Stimulated activated memory B cell treated with anti-CD40 and anti-IgM and Interleukin-4, amounts not matched to agents 10 μg/mL and 1 μg/mL and 100 μg/mL, for 72 hours (primary cell): Measurements from ENCODE around the gene BHLHA9.

Source experiments
- ATAC-seq: fragments of 150-1000 bp; cut with Tn5 transposase; 2 replicates; pipeline ENCODE4 v1.10.0; 2021
- H3K27ac Mint-ChIP-seq: one replicate; pipeline ENCODE4 v1.8.0; 2022; ENCODE audit warnings: mild to moderate bottlenecking, mixed read lengths
- H3K27me3 Mint-ChIP-seq: one replicate; pipeline ENCODE4 v1.8.0; 2022; ENCODE audit warnings: mixed read lengths
- H3K36me3 Mint-ChIP-seq: one replicate; pipeline ENCODE4 v1.8.0; 2022; ENCODE audit warnings: mixed read lengths
- H3K4me1 Mint-ChIP-seq: one replicate; pipeline ENCODE4 v1.8.0; 2022; ENCODE audit warnings: mixed read lengths
- H3K4me3 Mint-ChIP-seq: one replicate; pipeline ENCODE4 v1.8.0; 2022; ENCODE audit warnings: mild to moderate bottlenecking, moderate library complexity, mixed read lengths
- H3K9me3 Mint-ChIP-seq: one replicate; pipeline ENCODE4 v1.8.0; 2022; ENCODE audit warnings: mixed read lengths

The BHLHA9 gene

GRCh38 chr17:1270210-1271029, at the start of gene BHLHA9:
Gene BHLHA9 (plus strand): TSS chr17:1270444. CDS start chr17:1270564, 120 bp downstream.
- peaks cover 28% of the 10 kb centered on the region for H3K4me1 Mint-ChIP-seq
- ATAC-seq, result no peak

GRCh38 chr17:1221209-1221608, 49.0 kb upstream of the BHLHA9 start:
- H3K4me3 Mint-ChIP-seq, result no peak overlapping the region
- H3K36me3 Mint-ChIP-seq, result peaks cover 22% of the 10 kb centered on the region
- peaks cover 44% of the 10 kb centered on the region for H3K4me1 Mint-ChIP-seq
- H3K27ac Mint-ChIP-seq, result no peak overlapping the region
- no peaks in the 10 kb centered on the region for H3K9me3 Mint-ChIP-seq
- no peak for ATAC-seq
- no peaks in the 10 kb centered on the region for H3K27me3 Mint-ChIP-seq

More at GRCh38 chr17:1270210-1271029, at the start of gene BHLHA9:
- Mint-ChIP-seq H3K36me3 (no peaks in the 10 kb centered on the region), H3K27ac (no peak within 1 kb of the TSS), H3K4me3 (peak within 1 kb of the TSS; percentile 26), H3K9me3 (no peaks in the 10 kb centered on the region), H3K27me3 (peaks cover 17% of the 10 kb centered on the region)

- Mint-ChIP-seq H3K27ac (no peak overlapping the region), H3K4me1 (peaks cover 42% of the 10 kb centered on the region), H3K4me3 (no peak overlapping the region), H3K36me3 (peaks cover 25% of the 10 kb centered on the region), H3K9me3 (no peaks in the 10 kb centered on the region), H3K27me3 (no peaks in the 10 kb centered on the region)
- no peak for ATAC-seq
Observed at GRCh38 chr17:1222321-1222720, 47.9 kb upstream of the BHLHA9 start.

- no peaks in the 10 kb centered on the region for H3K27me3 Mint-ChIP-seq
- peaks cover 25% of the 10 kb centered on the region for H3K36me3 Mint-ChIP-seq
- H3K4me3 Mint-ChIP-seq, result no peak overlapping the region
- peaks cover 51% of the 10 kb centered on the region for H3K4me1 Mint-ChIP-seq
- no peak overlapping the region for H3K27ac Mint-ChIP-seq
- no peaks in the 10 kb centered on the region for H3K9me3 Mint-ChIP-seq
- ATAC-seq, result no peak
Observed at GRCh38 chr17:1223662-1224061, 46.6 kb upstream of the BHLHA9 start.

- Mint-ChIP-seq H3K4me1 (peaks cover 45% of the 10 kb centered on the region), H3K36me3 (peaks cover 25% of the 10 kb centered on the region), H3K27ac (no peak overlapping the region), H3K9me3 (no peaks in the 10 kb centered on the region), H3K27me3 (no peaks in the 10 kb centered on the region), H3K4me3 (no peak overlapping the region)
- ATAC-seq, result no peak
Observed at GRCh38 chr17:1224330-1224729, 45.9 kb upstream of the BHLHA9 start.

GRCh38 chr17:1226308-1226707, 43.9 kb upstream of the BHLHA9 start:
- H3K27ac Mint-ChIP-seq, result no peak overlapping the region
- H3K4me3 Mint-ChIP-seq, result no peak overlapping the region
- peaks cover 22% of the 10 kb centered on the region for H3K36me3 Mint-ChIP-seq
- peaks cover 9% of the 10 kb centered on the region for H3K27me3 Mint-ChIP-seq
- peaks cover 52% of the 10 kb centered on the region for H3K4me1 Mint-ChIP-seq
- no peaks in the 10 kb centered on the region for H3K9me3 Mint-ChIP-seq
- no peak for ATAC-seq

- Mint-ChIP-seq H3K27me3 (peaks cover 19% of the 10 kb centered on the region), H3K27ac (peak overlapping the region; percentile 82), H3K4me3 (peak overlapping the region; percentile 94)
Observed at GRCh38 chr17:1227365-1227764, 42.9 kb upstream of the BHLHA9 start.

GRCh38 chr17:1227917-1228780, 42.1 kb upstream of the BHLHA9 start:
- Mint-ChIP-seq H3K27ac (peak overlapping the region; percentile 82), H3K4me3 (peak overlapping the region; percentile 94), H3K36me3 (peaks cover 12% of the 10 kb centered on the region), H3K4me1 (peaks cover 53% of the 10 kb centered on the region), H3K27me3 (peaks cover 22% of the 10 kb centered on the region), H3K9me3 (no peaks in the 10 kb centered on the region)
- peak; percentile 78 for ATAC-seq

More at GRCh38 chr17:1227365-1227764, 42.9 kb upstream of the BHLHA9 start:
- Mint-ChIP-seq H3K36me3 (peaks cover 16% of the 10 kb centered on the region), H3K4me1 (peaks cover 54% of the 10 kb centered on the region), H3K9me3 (no peaks in the 10 kb centered on the region)
- ATAC-seq, result no peak

GRCh38 chr17:1228781-1229348, 41.4 kb upstream of the BHLHA9 start:
- peak; percentile 60 for ATAC-seq
- Mint-ChIP-seq H3K4me1 (peaks cover 46% of the 10 kb centered on the region), H3K27ac (peak overlapping the region; percentile 82), H3K9me3 (no peaks in the 10 kb centered on the region), H3K4me3 (peak overlapping the region; percentile 94), H3K36me3 (peaks cover 5% of the 10 kb centered on the region), H3K27me3 (peaks cover 22% of the 10 kb centered on the region)

- peak; percentile 74 for ATAC-seq
- peaks cover 5% of the 10 kb centered on the region for H3K36me3 Mint-ChIP-seq
- peaks cover 22% of the 10 kb centered on the region for H3K27me3 Mint-ChIP-seq
- H3K9me3 Mint-ChIP-seq, result no peaks in the 10 kb centered on the region
- peak overlapping the region; percentile 82 for H3K4me3 Mint-ChIP-seq
- peaks cover 44% of the 10 kb centered on the region for H3K4me1 Mint-ChIP-seq
- H3K27ac Mint-ChIP-seq, result peak overlapping the region; percentile 91
Observed at GRCh38 chr17:1229349-1229899, 40.8 kb upstream of the BHLHA9 start.

GRCh38 chr17:1229900-1230501, 40.2 kb upstream of the BHLHA9 start:
- peaks cover 5% of the 10 kb centered on the region for H3K36me3 Mint-ChIP-seq
- peak overlapping the region; percentile 91 for H3K27ac Mint-ChIP-seq
- peaks cover 22% of the 10 kb centered on the region for H3K27me3 Mint-ChIP-seq
- H3K9me3 Mint-ChIP-seq, result no peaks in the 10 kb centered on the region
- H3K4me3 Mint-ChIP-seq, result peak overlapping the region; percentile 98
- ATAC-seq, result no peak
- H3K4me1 Mint-ChIP-seq, result peaks cover 44% of the 10 kb centered on the region

- no peak for ATAC-seq
- Mint-ChIP-seq H3K36me3 (peaks cover under 1% of the 10 kb centered on the region), H3K27me3 (peaks cover 22% of the 10 kb centered on the region), H3K4me3 (peak overlapping the region; percentile 30), H3K9me3 (no peaks in the 10 kb centered on the region), H3K4me1 (peaks cover 33% of the 10 kb centered on the region), H3K27ac (peak overlapping the region; percentile 16)
Observed at GRCh38 chr17:1231456-1231855, 38.8 kb upstream of the BHLHA9 start.

GRCh38 chr17:1232331-1232730, 37.9 kb upstream of the BHLHA9 start:
- Mint-ChIP-seq H3K4me3 (no peak overlapping the region), H3K27ac (peak overlapping the region; percentile 16), H3K4me1 (peaks cover 26% of the 10 kb centered on the region), H3K27me3 (peaks cover 22% of the 10 kb centered on the region), H3K36me3 (no peaks in the 10 kb centered on the region), H3K9me3 (no peaks in the 10 kb centered on the region)
- ATAC-seq, result no peak

GRCh38 chr17:1232786-1233185, 37.5 kb upstream of the BHLHA9 start:
- Mint-ChIP-seq H3K27me3 (peaks cover 22% of the 10 kb centered on the region), H3K4me1 (peaks cover 22% of the 10 kb centered on the region), H3K9me3 (no peaks in the 10 kb centered on the region), H3K4me3 (no peak overlapping the region), H3K27ac (no peak overlapping the region), H3K36me3 (no peaks in the 10 kb centered on the region)
- no peak for ATAC-seq
